Uterus (tissue), 4 donors: Measurements from ENCODE around the gene ATG16L2. TPM values are rescaled to one million over a fixed set of nuclear protein-coding genes. Genes with fewer than 3 reads are reported as not detected.
A peak's percentile ranks its signal among the peaks of the same experiment; 100 is the strongest.
"Not testable (repeated sequence)": the region's sequence is repeated elsewhere in the genome, so short reads cannot be mapped to it uniquely, and the experiment has no call there.

Source experiments
- DNase-seq, 2 donors: peaks; one replicate each; pipeline ENCODE4 v3.0.0-alpha.2; 2019 to 2020
- H3K27ac ChIP-seq, 2 donors: fragments of 200-600 bp; sonication (generic); 1 replicate in 1 of 2; 2 replicates in 1 of 2; pipeline ENCODE4 v1.5.1; 2016 to 2018
- H3K27me3 ChIP-seq, 2 donors: fragments of 200-600 bp; sonication (generic); one replicate each; pipeline ENCODE4 v1.5.1; 2018 to 2019; ENCODE audit warnings: control low read depth in 1 of 2
- H3K36me3 ChIP-seq, 2 donors: fragments of 200-600 bp; sonication (generic); one replicate each; pipeline ENCODE4 v1.5.1; 2019; ENCODE audit warnings: control low read depth in 1 of 2
- H3K4me1 ChIP-seq, 2 donors: fragments of 200-600 bp; sonication (generic); one replicate each; pipeline ENCODE4 v1.5.1; 2018 to 2019; ENCODE audit warnings: control low read depth in 1 of 2
- H3K4me3 ChIP-seq, 2 donors: fragments of 200-600 bp; sonication (generic); 1 replicate in 1 of 2; 2 replicates in 1 of 2; pipeline ENCODE4 v1.5.1; 2018 to 2019; ENCODE audit warnings: mild to moderate bottlenecking in 1 of 2
- H3K9me3 ChIP-seq, 2 donors: fragments of 200-600 bp; sonication (generic); one replicate each; pipeline ENCODE4 v1.5.1; 2019; ENCODE audit warnings: control low read depth in 1 of 2
- CTCF ChIP-seq, 4 experiments: fragments of 200-600 bp in 2 of 4; fragments of 450-650 bp in 2 of 4; sonication (generic) in 2 of 4; IDR thresholded peaks; one replicate each; pipeline ENCODE4 v1.5.1; 2016 to 2019; ENCODE audit warnings: antibody characterized with exemption in 4 of 4, mild to moderate bottlenecking in 2 of 4, moderate library complexity in 1 of 4
- POLR2A ChIP-seq, 2 donors: fragments of 450-650 bp; IDR thresholded peaks; one replicate each; pipeline ENCODE4 v1.6.1; 2016; ENCODE audit warnings: antibody characterized with exemption in 2 of 2, mild to moderate bottlenecking in 1 of 2, moderate library complexity in 1 of 2
- intact Hi-C: fragments of 100-400 bp; cut with DNase I; formaldehyde crosslinking; loops from one replicate; pipeline ENCODE4 v1.15.1; 2023; ENCODE audit warnings: low total_unique reads
- total RNA-seq, 4 donors: library from RNA; depleted of rRNA in 3 of 4; stranded (reverse); fragments of >200 nt in 3 of 4; gene quantifications; one replicate each; pipeline versions ENCODE4 v1.1.0 to v1.2.4, GENCODE V29; 2014 to 2023
- donor health status: DM: yes; HTN: yes; CAD: no.

Gene ATG16L2
- total RNA-seq, 4 donors from 2014 or later, result 20.7 to 57.6 (median 32.3) TPM

GRCh38 chr11:72856551-72857345 is 42.5 kb downstream of the ATG16L2 start:
- TF ChIP-seq POLR2A (IDR thresholded peaks at IDR 0.05) (no peak), CTCF (IDR thresholded peaks at IDR 0.05) (peak in 1 of 4 experiments; percentile 27)
- DNase-seq, result no peak
- Histone ChIP-seq H3K36me3 (no peaks in the 10 kb centered on the region), H3K27ac (peak overlapping the region in 1 of 2 donors; percentile 34), H3K4me1 (no peaks in the 10 kb centered on the region), H3K4me3 (no peak overlapping the region), H3K9me3 (no peaks in the 10 kb centered on the region), H3K27me3 (no peaks in the 10 kb centered on the region)
- intact Hi-C loops, result no loop called here

DNA sequence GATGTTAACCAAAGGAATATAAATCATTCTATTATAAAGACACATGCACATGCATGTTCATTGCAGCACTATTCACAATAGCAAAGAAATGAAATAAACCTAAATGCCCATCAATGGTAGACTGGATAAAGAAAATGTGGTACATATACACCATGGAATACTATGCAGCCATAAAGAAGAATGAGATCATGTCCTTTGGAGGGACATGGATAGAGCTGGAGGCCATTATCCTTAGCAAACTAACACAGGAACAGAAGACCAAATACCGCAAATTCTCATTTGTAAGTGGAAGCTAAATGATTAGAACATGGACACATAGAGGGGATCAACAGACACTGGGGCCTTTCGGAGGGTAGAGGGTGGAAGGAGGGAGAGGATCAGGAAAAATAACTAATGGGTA is 44.1 kb downstream of the ATG16L2 start:
- H3K36me3 ChIP-seq, DNase-seq, intact Hi-C loops, H3K4me1 ChIP-seq, H3K4me3 ChIP-seq, H3K27ac ChIP-seq, H3K27me3 ChIP-seq, H3K9me3 ChIP-seq: not testable (repeated sequence)

DNA sequence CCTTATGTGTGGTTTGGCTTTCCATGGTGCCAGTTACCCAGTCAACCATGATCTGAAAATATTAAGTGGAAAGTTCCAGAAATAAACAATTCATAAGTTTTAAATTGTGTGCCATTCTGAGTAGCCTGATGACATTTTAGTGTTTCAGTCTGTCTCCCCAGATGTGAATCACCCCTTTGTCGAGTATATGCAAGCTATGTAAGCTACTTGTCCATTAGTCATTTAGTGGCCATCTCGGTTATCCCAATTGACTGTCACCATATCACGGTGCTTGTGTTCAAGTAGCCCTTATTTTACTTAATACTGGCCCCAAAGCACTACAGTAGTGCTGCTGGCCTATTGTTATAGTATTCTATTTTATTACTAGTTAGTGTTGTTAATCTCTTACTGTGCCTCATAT is 44.9 kb downstream of the ATG16L2 start:
- Histone ChIP-seq H3K27ac (no peak overlapping the region), H3K36me3 (no peaks in the 10 kb centered on the region), H3K4me1 (peaks cover 0 to 2% of the 10 kb centered on the region in 2 donors), H3K27me3 (no peaks in the 10 kb centered on the region), H3K4me3 (no peak overlapping the region), H3K9me3 (no peaks in the 10 kb centered on the region)
- TF ChIP-seq CTCF (IDR thresholded peaks at IDR 0.05), result no peak
- no peak for TF ChIP-seq POLR2A (IDR thresholded peaks at IDR 0.05)
- intact Hi-C loops, result no loop called here
- no peak for DNase-seq

DNA sequence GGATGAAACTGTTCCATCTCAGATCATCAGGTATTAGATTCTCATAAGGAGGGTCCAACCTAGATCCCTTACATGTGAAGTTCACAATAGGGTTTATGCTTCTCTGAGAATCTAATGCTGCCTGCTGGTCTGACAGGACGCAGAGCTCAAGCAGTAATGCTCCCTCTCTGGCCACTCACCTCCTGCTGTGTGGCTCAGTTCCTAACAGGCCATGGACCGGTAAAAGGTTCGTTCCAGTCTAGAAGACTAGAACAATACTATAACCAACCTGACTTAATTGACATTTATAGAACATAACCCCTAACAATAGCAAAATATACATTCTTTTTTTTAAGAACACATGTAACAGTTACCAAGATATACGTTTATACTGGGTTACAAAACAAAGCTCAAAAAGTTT is 45.8 kb downstream of the ATG16L2 start:
- Histone ChIP-seq H3K27me3 (no peaks in the 10 kb centered on the region), H3K4me1 (peaks cover 4 to 6% of the 10 kb centered on the region in 2 donors), H3K36me3 (no peaks in the 10 kb centered on the region), H3K27ac (no peak overlapping the region), H3K9me3 (no peaks in the 10 kb centered on the region), H3K4me3 (no peak overlapping the region)
- intact Hi-C loops, result no loop called here
- DNase-seq, result no peak
- TF ChIP-seq CTCF (IDR thresholded peaks at IDR 0.05) (no peak), POLR2A (IDR thresholded peaks at IDR 0.05) (no peak)

DNA sequence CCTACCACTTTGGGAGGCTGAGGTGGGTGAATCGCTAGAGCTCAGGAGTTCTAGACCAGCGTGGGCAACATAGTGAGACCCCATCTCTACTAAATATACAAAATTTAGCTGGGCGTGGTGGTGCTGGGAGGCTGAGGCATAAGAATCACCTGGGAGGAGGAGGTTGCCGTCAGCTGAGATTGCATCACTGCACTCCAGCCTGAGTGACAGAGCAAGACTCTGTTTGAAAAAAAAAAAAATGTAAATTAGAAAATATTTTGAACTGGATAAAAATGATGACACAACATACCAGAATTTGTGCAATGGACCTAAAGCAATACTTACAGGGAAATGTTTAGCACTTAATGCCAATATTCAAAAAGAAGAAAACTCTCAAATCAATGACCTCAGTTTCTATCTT is 46.4 kb downstream of the ATG16L2 start:
- TF ChIP-seq POLR2A (IDR thresholded peaks at IDR 0.05) (no peak), CTCF (IDR thresholded peaks at IDR 0.05) (no peak)
- no peak overlapping the region for H3K27ac ChIP-seq
- no peaks in the 10 kb centered on the region for H3K27me3 ChIP-seq
- H3K4me3 ChIP-seq, result no peak overlapping the region
- no peaks in the 10 kb centered on the region for H3K36me3 ChIP-seq
- intact Hi-C loops, result no loop called here
- peaks cover 4 to 6% of the 10 kb centered on the region in 2 donors for H3K4me1 ChIP-seq
- H3K9me3 ChIP-seq, result no peaks in the 10 kb centered on the region
- DNase-seq, result no peak
